Chondrocyte (in vitro differentiated cells): ENCODE results near the gene RABL6. TPM values are rescaled to one million over a fixed set of nuclear protein-coding genes. Genes with fewer than 3 reads are reported as not detected.
A peak's percentile ranks its signal among the peaks of the same experiment; 100 is the strongest.

Experiments
- DNase-seq: peaks from one replicate; pipeline ENCODE4 v3.0.0; 2021; ENCODE audit warnings: mixed read lengths, low spot score
- H3K27ac Mint-ChIP-seq: one replicate; pipeline ENCODE4 v1.8.0; 2021; ENCODE audit warnings: mild to moderate bottlenecking, moderate library complexity, mixed read lengths; ENCODE audit not compliant: unreplicated experiment
- H3K27me3 Mint-ChIP-seq: 2 replicates; pipeline ENCODE4 v1.8.0; 2021; ENCODE audit warnings: low read depth, mixed read lengths
- H3K36me3 Mint-ChIP-seq: 2 replicates; pipeline ENCODE4 v1.8.0; 2021; ENCODE audit warnings: low read depth, mixed read lengths
- H3K4me1 Mint-ChIP-seq: 2 replicates; pipeline ENCODE4 v1.8.0; 2021; ENCODE audit warnings: low read depth, mild to moderate bottlenecking, mixed read lengths
- H3K4me3 Mint-ChIP-seq: one replicate; pipeline ENCODE4 v1.8.0; 2021; ENCODE audit warnings: mild to moderate bottlenecking, moderate library complexity, mixed read lengths; ENCODE audit not compliant: unreplicated experiment
- H3K9me3 Mint-ChIP-seq: 2 replicates; pipeline ENCODE4 v1.8.0; 2021; ENCODE audit warnings: low read depth, mixed read lengths
- CTCF ChIP-seq: fragments of 200-600 bp; sonication (generic); IDR thresholded peaks from 2 replicates; pipeline ENCODE4 v1.5.0; 2021; ENCODE audit warnings: antibody characterized with exemption, mild to moderate bottlenecking, moderate library complexity
- total RNA-seq: library from RNA; stranded (reverse); gene quantifications from 3 replicates; pipeline ENCODE4 v1.2.1, GENCODE V29; 2021

Gene RABL6
- total RNA-seq, 1 donor from 2014 or later = 61.5 TPM

- Mint-ChIP-seq H3K27me3 (no peaks in the 10 kb centered on the region), H3K4me3 (no peak overlapping the region), H3K9me3 (no peaks in the 10 kb centered on the region), H3K27ac (no peak overlapping the region), H3K4me1 (peaks cover 2% of the 10 kb centered on the region), H3K36me3 (no peaks in the 10 kb centered on the region)
- TF ChIP-seq CTCF = peak; percentile 26
- DNase-seq = no peak
These were observed 48.9 kb downstream of the RABL6 start for GRCh38 chr9:136856541-136857141.

GRCh38 chr9:136857166-136857565 lies 49.4 kb downstream of the RABL6 start:
- no peak for TF ChIP-seq CTCF
- H3K4me1 Mint-ChIP-seq = peaks cover 2% of the 10 kb centered on the region
- no peak for DNase-seq
- no peaks in the 10 kb centered on the region for H3K27me3 Mint-ChIP-seq
- H3K4me3 Mint-ChIP-seq = no peak overlapping the region
- no peaks in the 10 kb centered on the region for H3K9me3 Mint-ChIP-seq
- no peaks in the 10 kb centered on the region for H3K36me3 Mint-ChIP-seq
- no peak overlapping the region for H3K27ac Mint-ChIP-seq

- no peak overlapping the region for H3K4me3 Mint-ChIP-seq
- H3K36me3 Mint-ChIP-seq = peaks cover 1% of the 10 kb centered on the region
- peaks cover 2% of the 10 kb centered on the region for H3K4me1 Mint-ChIP-seq
- DNase-seq = no peak
- H3K27ac Mint-ChIP-seq = no peak overlapping the region
- no peaks in the 10 kb centered on the region for H3K9me3 Mint-ChIP-seq
- no peak for TF ChIP-seq CTCF
- H3K27me3 Mint-ChIP-seq = no peaks in the 10 kb centered on the region
These were observed 50.0 kb downstream of the RABL6 start for GRCh38 chr9:136857581-136858412.

- H3K4me3 Mint-ChIP-seq = no peak overlapping the region
- DNase-seq = no peak
- H3K4me1 Mint-ChIP-seq = peaks cover 2% of the 10 kb centered on the region
- H3K36me3 Mint-ChIP-seq = peaks cover 3% of the 10 kb centered on the region
- no peaks in the 10 kb centered on the region for H3K9me3 Mint-ChIP-seq
- no peaks in the 10 kb centered on the region for H3K27me3 Mint-ChIP-seq
- no peak overlapping the region for H3K27ac Mint-ChIP-seq
- TF ChIP-seq CTCF = no peak
These were observed 50.7 kb downstream of the RABL6 start for GRCh38 chr9:136858452-136858843.

- no peak for TF ChIP-seq CTCF
- H3K27me3 Mint-ChIP-seq = no peaks in the 10 kb centered on the region
- DNase-seq = peak; percentile 85
- H3K27ac Mint-ChIP-seq = peak overlapping the region; percentile 22
- peaks cover 6% of the 10 kb centered on the region for H3K36me3 Mint-ChIP-seq
- H3K4me1 Mint-ChIP-seq = peaks cover 6% of the 10 kb centered on the region
- no peaks in the 10 kb centered on the region for H3K9me3 Mint-ChIP-seq
- no peak overlapping the region for H3K4me3 Mint-ChIP-seq
These were observed 51.4 kb downstream of the RABL6 start for GRCh38 chr9:136858844-136859757.
